Measurements from ENCODE around the gene LRRD1.

The LRRD1 gene

DNA sequence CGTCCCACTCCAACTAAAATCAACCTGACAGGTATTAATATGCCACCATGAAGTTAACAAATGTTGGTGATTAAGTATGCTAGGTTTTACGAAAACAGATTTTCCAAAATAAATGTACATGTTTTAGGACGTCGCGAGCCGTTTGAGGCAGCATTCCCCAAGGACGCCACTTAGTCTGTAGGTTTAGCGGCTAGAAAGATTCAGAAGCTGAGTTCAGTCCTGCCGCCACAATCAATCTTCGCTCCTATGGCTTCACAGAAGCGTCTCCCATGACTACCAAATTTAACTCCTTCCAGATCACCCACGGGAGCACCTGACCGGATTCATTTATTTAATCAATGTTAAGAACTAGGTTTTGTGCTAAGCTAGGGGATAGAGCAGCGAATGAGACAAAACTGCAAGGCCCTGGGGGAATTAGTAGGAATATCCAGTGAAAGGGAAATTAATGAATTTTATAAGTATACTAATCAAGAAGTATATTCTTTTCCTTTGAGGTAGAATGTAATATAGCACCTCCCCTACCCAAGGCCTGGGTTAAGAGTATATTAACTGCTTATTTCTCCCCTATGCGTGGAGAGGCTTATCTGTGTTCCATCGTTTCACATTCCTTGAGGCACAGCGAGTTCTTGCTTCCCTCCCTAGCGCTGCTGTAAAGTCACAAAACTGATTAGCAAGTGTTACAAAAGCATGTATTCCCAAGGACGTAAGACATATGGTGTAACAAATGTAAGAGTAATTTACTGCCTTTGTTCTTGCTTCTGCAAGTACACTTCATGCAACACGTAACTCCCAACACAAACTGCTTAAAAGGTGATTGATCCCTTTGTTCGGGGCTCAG lies 43.7 kb downstream of the LRRD1 start:
- H3K4me3 ChIP-seq (ENCODE audit: low read depth, low read length): peak overlapping the region; percentile 95
- TF ChIP-seq, protein P1, sequence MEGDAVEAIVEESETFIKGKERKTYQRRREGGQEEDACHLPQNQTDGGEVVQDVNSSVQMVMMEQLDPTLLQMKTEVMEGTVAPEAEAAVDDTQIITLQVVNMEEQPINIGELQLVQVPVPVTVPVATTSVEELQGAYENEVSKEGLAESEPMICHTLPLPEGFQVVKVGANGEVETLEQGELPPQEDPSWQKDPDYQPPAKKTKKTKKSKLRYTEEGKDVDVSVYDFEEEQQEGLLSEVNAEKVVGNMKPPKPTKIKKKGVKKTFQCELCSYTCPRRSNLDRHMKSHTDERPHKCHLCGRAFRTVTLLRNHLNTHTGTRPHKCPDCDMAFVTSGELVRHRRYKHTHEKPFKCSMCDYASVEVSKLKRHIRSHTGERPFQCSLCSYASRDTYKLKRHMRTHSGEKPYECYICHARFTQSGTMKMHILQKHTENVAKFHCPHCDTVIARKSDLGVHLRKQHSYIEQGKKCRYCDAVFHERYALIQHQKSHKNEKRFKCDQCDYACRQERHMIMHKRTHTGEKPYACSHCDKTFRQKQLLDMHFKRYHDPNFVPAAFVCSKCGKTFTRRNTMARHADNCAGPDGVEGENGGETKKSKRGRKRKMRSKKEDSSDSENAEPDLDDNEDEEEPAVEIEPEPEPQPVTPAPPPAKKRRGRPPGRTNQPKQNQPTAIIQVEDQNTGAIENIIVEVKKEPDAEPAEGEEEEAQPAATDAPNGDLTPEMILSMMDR (IDR thresholded peaks at IDR 0.05; ENCODE audit: borderline replicate concordance, insufficient read depth, low read depth, low read length): no peak

DNA sequence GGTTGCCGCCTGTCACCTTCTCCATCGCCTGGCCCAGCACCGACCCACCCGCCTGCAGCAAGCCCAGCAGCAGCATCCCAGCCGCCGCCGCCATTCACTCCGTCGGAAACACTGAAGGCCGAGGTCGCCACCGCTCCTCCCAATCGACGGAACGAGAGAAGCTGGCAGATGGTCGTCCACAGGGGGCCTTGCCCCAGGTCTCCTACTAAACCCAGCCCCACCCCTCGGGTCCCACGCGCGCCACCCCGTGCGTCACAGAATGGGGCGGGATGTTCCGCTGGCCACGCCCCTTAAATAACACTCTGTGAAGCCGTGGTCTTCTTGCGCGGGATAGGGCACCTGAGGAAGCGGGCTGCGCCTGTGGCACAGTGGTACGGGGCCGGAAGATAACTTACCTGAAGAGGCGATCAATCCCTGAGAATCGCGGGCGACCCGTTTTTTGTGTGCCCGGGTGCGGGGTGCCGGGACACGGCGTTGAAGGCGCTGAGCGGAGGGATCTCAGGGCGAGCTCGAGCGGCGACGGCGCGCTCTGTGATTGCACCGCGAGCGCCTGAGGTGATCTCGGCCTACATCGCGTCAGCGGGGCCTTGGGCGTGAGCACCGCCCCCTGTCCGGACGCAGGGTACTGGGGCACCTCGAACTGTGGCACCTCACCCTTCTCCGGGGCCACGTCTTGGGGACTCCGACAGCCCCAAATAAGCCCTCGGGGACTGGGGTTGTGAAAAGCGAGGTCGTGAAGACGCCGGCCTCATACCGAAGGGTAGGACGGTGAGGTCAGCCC lies 44.5 kb downstream of the LRRD1 start, which contains the start of gene CYP51A1:
TSS of gene CYP51A1 (minus strand) at position 207 of the 781 bp plus-strand sequence. CDS start at position 94, 113 bp downstream.
- H3K4me3 ChIP-seq (ENCODE audit: low read depth, low read length): peak within 1 kb of the TSS; percentile 95
- TF ChIP-seq, protein P1 (IDR thresholded peaks at IDR 0.05; ENCODE audit: borderline replicate concordance, insufficient read depth, low read depth, low read length): 0 out of 2 replicates have a peak, but pooled peaks have one; percentile 5

DNA sequence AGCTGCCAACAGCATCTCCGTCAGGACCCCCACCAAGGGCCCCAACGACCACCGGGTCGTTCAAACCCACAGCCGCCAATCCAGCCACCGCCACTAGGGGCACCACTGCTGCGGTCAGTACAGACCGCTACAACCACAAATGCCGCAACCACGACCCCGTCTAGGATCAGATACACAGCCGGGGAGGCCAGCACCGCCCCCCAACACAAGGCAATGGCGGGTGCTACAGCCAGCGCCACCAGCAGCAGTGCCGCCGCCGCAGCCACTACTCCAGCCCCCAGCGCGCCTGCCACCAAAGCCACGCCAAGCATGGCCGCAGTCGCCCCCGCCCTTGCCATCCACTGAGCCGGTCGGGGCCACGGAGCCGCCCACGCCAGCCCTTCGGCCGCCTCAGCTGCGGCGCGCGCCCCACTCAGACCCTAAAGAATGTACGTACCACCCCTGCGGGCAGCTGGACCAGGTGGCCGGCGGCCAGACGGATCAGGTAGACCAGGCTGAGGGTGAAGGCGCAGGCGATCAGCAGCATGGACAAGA lies 45.1 kb downstream of the LRRD1 start:
- TF ChIP-seq, protein P1 (IDR thresholded peaks at IDR 0.05; ENCODE audit: borderline replicate concordance, insufficient read depth, low read depth, low read length): peak; percentile 84
- peak overlapping the region; percentile 95 for H3K4me3 ChIP-seq (ENCODE audit: low read depth, low read length)

DNA sequence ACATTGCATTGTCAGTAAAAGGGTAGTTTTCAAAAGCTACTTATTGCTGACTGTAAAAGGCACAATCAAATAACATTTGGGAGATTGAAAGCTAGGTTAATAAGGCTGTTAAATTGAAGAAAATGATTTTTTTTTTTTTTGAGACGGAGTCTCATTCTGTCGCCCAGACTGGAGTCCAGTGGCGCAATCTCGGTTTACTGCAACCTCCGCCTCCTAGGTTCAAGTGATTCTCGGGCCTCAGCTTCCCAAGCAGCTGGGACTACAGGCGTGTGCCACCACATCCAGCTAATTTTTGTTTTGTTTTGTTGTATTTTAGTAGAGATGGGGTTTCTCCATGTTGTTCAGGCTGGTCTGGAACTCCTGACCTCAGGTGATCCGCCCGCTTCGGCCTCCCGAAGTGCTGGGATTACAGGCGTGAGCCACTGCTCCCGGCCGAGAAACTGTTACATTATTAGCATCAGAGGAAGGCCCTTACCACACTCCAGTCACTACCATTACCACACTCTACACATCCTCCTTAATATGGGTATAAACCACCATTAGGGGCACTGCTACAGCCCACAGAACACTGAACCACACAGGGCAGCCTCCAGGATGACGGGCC lies 45.7 kb downstream of the LRRD1 start:
- TF ChIP-seq, protein P1 (IDR thresholded peaks at IDR 0.05; ENCODE audit: borderline replicate concordance, insufficient read depth, low read depth, low read length): no peak
- peak overlapping the region; percentile 95 for H3K4me3 ChIP-seq (ENCODE audit: low read depth, low read length)

DNA sequence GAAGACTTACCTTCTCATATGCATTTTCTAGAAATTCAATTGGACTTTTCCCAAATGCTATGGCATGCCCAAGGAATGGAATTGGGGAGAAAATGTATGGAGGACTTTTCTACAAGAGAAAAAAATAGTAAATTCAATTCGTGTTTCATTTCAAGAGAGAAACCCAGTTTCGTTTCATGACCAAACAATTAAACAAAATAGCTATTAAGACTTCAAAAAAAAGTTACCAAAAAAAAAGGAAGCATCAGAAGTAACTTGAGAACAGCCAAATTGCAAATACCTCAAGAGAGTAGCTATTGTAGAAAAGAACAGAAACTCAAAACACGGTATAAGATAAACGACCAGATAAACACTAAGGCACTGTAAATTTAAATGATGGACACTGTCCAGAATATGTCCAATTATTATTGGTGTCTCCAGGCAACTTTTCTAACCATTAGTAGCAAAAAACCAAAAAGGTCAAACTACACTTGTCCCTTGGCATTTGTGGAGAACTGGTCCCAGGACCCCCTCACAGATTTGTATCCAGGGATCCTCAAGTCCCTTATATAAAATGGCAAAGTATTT lies 47.1 kb downstream of the LRRD1 start:
- TF ChIP-seq, protein P1 (IDR thresholded peaks at IDR 0.05; ENCODE audit: borderline replicate concordance, insufficient read depth, low read depth, low read length): no peak
- H3K4me3 ChIP-seq (ENCODE audit: low read depth, low read length): no peak overlapping the region

DNA sequence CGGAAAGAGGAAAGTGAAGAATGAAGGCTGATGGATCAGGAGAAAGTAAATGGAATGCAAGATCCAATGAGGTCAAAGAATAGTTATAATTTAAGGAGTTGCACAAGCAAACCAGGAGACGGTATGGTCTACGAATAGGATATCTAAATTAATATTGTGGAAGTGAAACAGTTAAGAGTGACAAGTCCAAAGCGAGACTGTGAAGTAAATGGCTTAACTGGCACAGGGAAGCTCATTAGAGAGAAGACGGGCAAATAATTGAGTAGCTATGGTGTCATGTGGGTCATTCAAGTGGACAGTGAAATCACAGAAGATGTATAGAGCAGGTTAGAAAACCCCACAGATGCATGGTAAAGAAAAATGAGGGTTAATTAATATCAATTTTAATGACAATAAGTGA lies 47.8 kb downstream of the LRRD1 start:
- H3K4me3 ChIP-seq (ENCODE audit: low read depth, low read length): no peak overlapping the region
- TF ChIP-seq, protein P1 (IDR thresholded peaks at IDR 0.05; ENCODE audit: borderline replicate concordance, insufficient read depth, low read depth, low read length): no peak
